Mesodermal cell (in vitro differentiated cells): ENCODE data around the gene CASP9.

ENCODE experiments used
- H3K27ac ChIP-seq: 2 replicates; pipeline ENCODE4 v1.7.0; 2013; ENCODE audit warnings: mild to moderate bottlenecking, low read depth, low read length, moderate library complexity; ENCODE audit not compliant: severe bottlenecking
- H3K36me3 ChIP-seq: 2 replicates; pipeline ENCODE4 v1.7.1; 2013; ENCODE audit warnings: mild to moderate bottlenecking, low read length, moderate library complexity; ENCODE audit not compliant: control insufficient read depth, insufficient read depth
- H3K4me1 ChIP-seq: one replicate; pipeline ENCODE4 v1.7.1; 2013; ENCODE audit warnings: mild to moderate bottlenecking, low read length; ENCODE audit not compliant: insufficient read depth, control insufficient read depth, poor library complexity, severe bottlenecking
- H3K4me3 ChIP-seq: 2 replicates; pipeline ENCODE4 v1.7.0; 2013; ENCODE audit warnings: low read length, control low read depth, mild to moderate bottlenecking; ENCODE audit not compliant: insufficient read depth, poor library complexity, severe bottlenecking; ENCODE audit errors: extremely low read depth
- H3K9me3 ChIP-seq: 2 replicates; pipeline ENCODE4 v1.7.1; 2013; ENCODE audit warnings: mild to moderate bottlenecking, low read length, moderate library complexity; ENCODE audit not compliant: control insufficient read depth
- WGBS, 2 experiments: methylation state at CpG; one replicate each; pipeline ENCODE4 v1.1.5; 2013; ENCODE audit warnings: missing lambda C conversion rate in 2 of 2; ENCODE audit not compliant: insufficient coverage in 2 of 2; 5-methylcytosine and 5-hydroxymethylcytosine counted together

Gene CASP9

GRCh38 chr1:15513192-15513591 is 10.8 kb downstream of the CASP9 start:
- Histone ChIP-seq H3K4me1 (peaks cover 7% of the 10 kb centered on the region), H3K27ac (no peak overlapping the region), H3K4me3 (no peak overlapping the region), H3K36me3 (peaks cover 13% of the 10 kb centered on the region), H3K9me3 (no peaks in the 10 kb centered on the region)
- WGBS, 2 experiments: 93 to 100% methylated on average over 3 to 4 of the region's 4 CpGs

GRCh38 chr1:15510611-15511405 is 13.2 kb downstream of the CASP9 start:
- H3K36me3 ChIP-seq: peaks cover 12% of the 10 kb centered on the region
- H3K4me1 ChIP-seq: peaks cover 7% of the 10 kb centered on the region
- H3K27ac ChIP-seq: no peak overlapping the region
- WGBS, 2 experiments: 96 to 97% methylated on average over 6 to 8 of the region's 8 CpGs
- H3K9me3 ChIP-seq: no peaks in the 10 kb centered on the region
- no peak overlapping the region for H3K4me3 ChIP-seq

- Histone ChIP-seq H3K27ac (no peak overlapping the region), H3K36me3 (peaks cover 10% of the 10 kb centered on the region), H3K4me3 (no peak overlapping the region), H3K4me1 (no peaks in the 10 kb centered on the region), H3K9me3 (no peaks in the 10 kb centered on the region)
- WGBS, 2 experiments: 83 to 89% methylated on average over 1 to 3 of the region's 7 CpGs
Measured at GRCh38 chr1:15509586-15509985, 14.4 kb downstream of the CASP9 start.

- no peak overlapping the region for H3K27ac ChIP-seq
- no peak overlapping the region for H3K4me3 ChIP-seq
- WGBS, 2 experiments: 89 to 90% methylated on average over 10 of the region's 12 CpGs
- no peaks in the 10 kb centered on the region for H3K9me3 ChIP-seq
- no peaks in the 10 kb centered on the region for H3K4me1 ChIP-seq
- peaks cover 4% of the 10 kb centered on the region for H3K36me3 ChIP-seq
Measured at GRCh38 chr1:15508700-15509487, 15.1 kb downstream of the CASP9 start.

- H3K36me3 ChIP-seq: peaks cover 4% of the 10 kb centered on the region
- peaks cover 4% of the 10 kb centered on the region for H3K4me1 ChIP-seq
- H3K4me3 ChIP-seq: no peak overlapping the region
- H3K27ac ChIP-seq: no peak overlapping the region
- H3K9me3 ChIP-seq: no peaks in the 10 kb centered on the region
- WGBS, 2 experiments: 95% methylated on average over 4 of the region's 5 CpGs
Measured at GRCh38 chr1:15507278-15507677, 16.7 kb downstream of the CASP9 start.

DNA sequence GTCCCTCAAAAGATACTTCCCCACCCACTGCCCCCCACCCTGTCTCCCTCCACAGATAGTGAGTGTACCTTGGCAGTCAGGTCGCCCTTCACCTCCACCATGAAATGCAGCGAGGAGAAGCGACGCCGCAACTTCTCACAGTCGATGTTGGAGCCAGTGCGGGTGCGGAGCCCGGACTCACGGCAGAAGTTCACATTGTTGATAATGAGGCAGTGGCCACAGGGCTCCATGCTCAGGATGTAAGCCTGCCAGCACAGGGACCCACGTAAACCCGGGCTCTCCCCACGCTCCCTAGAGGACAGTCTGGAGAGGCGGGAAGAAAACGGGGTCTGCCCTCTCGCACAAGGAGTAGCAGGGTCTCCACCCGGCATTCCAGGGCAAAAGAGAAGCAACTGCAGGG is 17.2 kb downstream of the CASP9 start:
- Histone ChIP-seq H3K27ac (no peak overlapping the region), H3K4me3 (no peak overlapping the region)

GRCh38 chr1:15504436-15504835 is 19.6 kb downstream of the CASP9 start:
- peaks cover 4% of the 10 kb centered on the region for H3K4me1 ChIP-seq
- peaks cover 4% of the 10 kb centered on the region for H3K36me3 ChIP-seq
- H3K4me3 ChIP-seq: no peak overlapping the region
- H3K27ac ChIP-seq: no peak overlapping the region
- no peaks in the 10 kb centered on the region for H3K9me3 ChIP-seq
- WGBS, 2 experiments: 86 to 96% methylated on average over 3 of the region's 4 CpGs

More for the DNA sequence above, 17.2 kb downstream of the CASP9 start:
- Histone ChIP-seq H3K4me1 (peaks cover 4% of the 10 kb centered on the region), H3K9me3 (no peaks in the 10 kb centered on the region), H3K36me3 (peaks cover 4% of the 10 kb centered on the region)
- 94 to 97% methylated on average over 10 to 14 of the region's 17 CpGs for WGBS, 2 experiments

DNA sequence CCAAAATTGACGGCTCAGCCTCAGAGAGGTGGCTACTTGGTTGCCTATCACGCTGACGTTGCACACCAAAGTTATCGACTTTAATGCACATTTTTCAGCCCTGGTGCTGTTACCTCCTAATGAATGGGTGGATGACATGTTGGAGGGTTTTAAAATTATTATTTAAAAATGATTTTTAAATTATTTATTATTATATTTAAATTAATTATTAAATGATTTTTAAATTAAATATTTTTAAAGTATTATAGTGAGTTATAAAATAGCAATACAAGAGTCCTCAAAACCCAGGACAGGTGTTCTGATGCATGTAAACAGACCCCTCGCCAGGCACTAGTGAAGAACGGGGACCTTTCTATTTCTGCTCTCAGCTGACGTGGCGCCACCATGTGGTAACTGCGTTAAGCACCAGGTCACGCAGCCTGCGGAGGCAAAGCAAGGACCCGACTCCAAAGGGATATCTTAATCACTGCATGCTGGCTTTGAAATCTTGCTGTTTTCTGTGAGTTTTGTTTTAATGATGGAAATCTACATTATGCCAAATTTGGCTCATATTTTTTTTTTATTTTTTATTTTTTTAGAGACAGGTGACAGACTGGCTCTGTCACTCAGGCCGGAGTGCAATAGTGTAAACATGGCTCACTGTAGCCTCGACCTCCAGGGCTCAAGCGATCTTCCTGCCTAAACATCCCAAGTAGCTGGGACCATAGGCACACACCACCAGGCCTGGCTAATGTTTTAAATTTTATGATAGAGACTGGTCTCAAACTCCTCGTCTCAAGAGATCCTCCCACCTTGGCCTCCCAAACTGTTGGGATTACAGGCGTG is 22.6 kb downstream of the CASP9 start:
- Histone ChIP-seq H3K4me1 (peaks cover 4% of the 10 kb centered on the region), H3K9me3 (peaks cover 6% of the 10 kb centered on the region), H3K4me3 (no peak overlapping the region), H3K36me3 (peaks cover 1% of the 10 kb centered on the region), H3K27ac (no peak overlapping the region)
- 48 to 75% methylated on average over 9 to 13 of the region's 17 CpGs for WGBS, 2 experiments

- H3K27ac ChIP-seq: no peak overlapping the region
- peaks cover 4% of the 10 kb centered on the region for H3K4me1 ChIP-seq
- H3K4me3 ChIP-seq: no peak overlapping the region
- no peaks in the 10 kb centered on the region for H3K36me3 ChIP-seq
- H3K9me3 ChIP-seq: peaks cover 6% of the 10 kb centered on the region
- 81 to 90% methylated on average over 17 of the region's 19 CpGs for WGBS, 2 experiments
Measured at GRCh38 chr1:15500184-15501178, 23.5 kb downstream of the CASP9 start.
